GM18868 (cell line): ENCODE results near the gene TEX44.

Experiments used
- ATAC-seq: cut with Tn5 transposase; IDR thresholded peaks from one replicate; pipeline ENCODE4 v1.9.1; 2021; ENCODE audit warnings: mild to moderate bottlenecking, moderate library complexity; ENCODE audit not compliant: unreplicated experiment

TEX44 gene

GRCh38 chr2:231633241-231633976, 40.7 kb downstream of the TEX44 start:
- no peak for ATAC-seq

GRCh38 chr2:231634412-231634811, 41.7 kb downstream of the TEX44 start:
- ATAC-seq, result no peak

GRCh38 chr2:231634951-231635875, 42.5 kb downstream of the TEX44 start:
- no peak for ATAC-seq

GRCh38 chr2:231640241-231640640, 47.6 kb downstream of the TEX44 start:
- no peak for ATAC-seq

GRCh38 chr2:231640641-231641111, 48.0 kb downstream of the TEX44 start:
- no peak for ATAC-seq

- peak; percentile 73 for ATAC-seq
Observed at GRCh38 chr2:231642631-231643494, 50.2 kb downstream of the TEX44 start.

- ATAC-seq, result no peak
Observed at GRCh38 chr2:231643495-231643888, 50.8 kb downstream of the TEX44 start.
